DMS53 (cell line): ENCODE results near the gene CLRN3.

Experiments
- DNase-seq: peaks from one replicate; lab custom pipeline; 2025; lab: John Stamatoyannopoulos, UW

CLRN3 gene

GRCh38 chr10:127892743-127893142 is at the start of gene CLRN3:
Gene CLRN3 (minus strand): TSS chr10:127892941. CDS start chr10:127892784, 157 bp downstream.
- DNase-seq, result no peak

GRCh38 chr10:127940866-127941640 is 48.3 kb upstream of the CLRN3 start:
- no peak for DNase-seq

- peak; percentile 46 for DNase-seq
These were observed 47.1 kb upstream of the CLRN3 start for GRCh38 chr10:127939786-127940330.

GRCh38 chr10:127937915-127938463 is 45.2 kb upstream of the CLRN3 start:
- DNase-seq, result no peak

GRCh38 chr10:127937069-127937468 is 44.3 kb upstream of the CLRN3 start:
- DNase-seq, result no peak

- no peak for DNase-seq
These were observed 42.4 kb upstream of the CLRN3 start for GRCh38 chr10:127935071-127935561.

GRCh38 chr10:127934383-127934782 is 41.6 kb upstream of the CLRN3 start:
- no peak for DNase-seq

GRCh38 chr10:127933271-127933670 is 40.5 kb upstream of the CLRN3 start:
- no peak for DNase-seq

GRCh38 chr10:127932521-127933270 is 40.0 kb upstream of the CLRN3 start:
- DNase-seq, result no peak

- DNase-seq, result peak; percentile 24
These were observed 35.5 kb upstream of the CLRN3 start for GRCh38 chr10:127928021-127928806.

GRCh38 chr10:127926455-127926854 is 33.7 kb upstream of the CLRN3 start:
- DNase-seq, result no peak

GRCh38 chr10:127925471-127926207 is 32.9 kb upstream of the CLRN3 start:
- DNase-seq, result no peak

- no peak for DNase-seq
These were observed 30.9 kb upstream of the CLRN3 start for GRCh38 chr10:127923646-127924045.

- no peak for DNase-seq
These were observed 30.1 kb upstream of the CLRN3 start for GRCh38 chr10:127922675-127923366.

GRCh38 chr10:127922206-127922605 is 29.5 kb upstream of the CLRN3 start:
- DNase-seq, result no peak

GRCh38 chr10:127921753-127922145 is 29.0 kb upstream of the CLRN3 start:
- DNase-seq, result no peak

GRCh38 chr10:127921075-127921752 is 28.5 kb upstream of the CLRN3 start:
- no peak for DNase-seq

GRCh38 chr10:127920306-127921074 is 27.7 kb upstream of the CLRN3 start:
- no peak for DNase-seq
